GM12878 (cell line): ENCODE measurements around the gene SSTR1. TPM values are rescaled to one million over a fixed set of nuclear protein-coding genes. Genes with fewer than 3 reads are reported as not detected.

Experiments used
- ATAC-seq: fragments of 200-7000 bp; cut with Tn5 transposase; 3 replicates; pipeline ENCODE4 v1.9.1; 2020; ENCODE audit warnings: mild to moderate bottlenecking, moderate library complexity
- BruUV-seq: library from RNA; stranded (reverse); fragments of 400-500 nt; replicated peaks from 2 replicates; lab custom pipeline; 2021; lab: Mats Ljungman, UMichigan
- CTCF ChIA-PET: fragments of 300-600 bp; sonication (Branson Sonifier 250); formaldehyde crosslinking; extraction: SDS; loops from one replicate; lab custom pipeline; 2021; ENCODE audit warnings: inconsistent platforms; lab: Yijun Ruan, JAX
- POLR2A ChIA-PET: fragments of 350-600 bp; formaldehyde crosslinking; extraction: SDS; loops from one replicate; lab custom pipeline; 2021; ENCODE audit warnings: inconsistent platforms; lab: Charles Lee
- RAD21 ChIA-PET: fragments of 300-600 bp; sonication (Branson Sonifier 250); formaldehyde crosslinking; loops from one replicate; lab custom pipeline; 2023; ENCODE audit warnings: antibody characterized with exemption; ENCODE audit not compliant: unreplicated experiment; lab: Charles Lee
- SMC1A ChIA-PET: fragments of 300-600 bp; sonication (Branson Sonifier 250); formaldehyde crosslinking; loops from one replicate; lab custom pipeline; 2023; ENCODE audit not compliant: unreplicated experiment, uncharacterized antibody; lab: Charles Lee
- DNase-seq: peaks from one replicate; pipeline ENCODE4 v3.0.0-alpha.2; 2011; ENCODE audit warnings: low read depth, low spot score
- FAIRE-seq: peaks from 3 replicates; lab custom pipeline; 2011; peaks lifted over from hg19 to GRCh38; lab: Jason Lieb, UNC
- H2AFZ ChIP-seq: 2 replicates; pipeline ENCODE4 v1.6.0; 2011; ENCODE audit warnings: low read depth, low read length, control low read depth; ENCODE audit not compliant: control insufficient read depth
- H3K27ac ChIP-seq: 2 replicates; pipeline ENCODE4 v1.5.1; 2011; ENCODE audit warnings: control low read depth; ENCODE audit not compliant: control insufficient read depth, insufficient read depth
- H3K27me3 ChIP-seq, 2 experiments: replicated peaks in 1 of 2; 2 replicates each; pipeline versions ENCODE4 v1.6.0 to v1.6.1; 2011; ENCODE audit warnings: low read length in 1 of 2; ENCODE audit not compliant: control insufficient read depth in 2 of 2, insufficient read depth in 2 of 2
- H3K36me3 ChIP-seq, 2 experiments: 2 replicates each; pipeline ENCODE4 v1.5.1; 2011; ENCODE audit warnings: low read length in 1 of 2; ENCODE audit not compliant: control insufficient read depth in 2 of 2, insufficient read depth in 2 of 2
- H3K4me1 ChIP-seq: 2 replicates; pipeline ENCODE4 v1.6.1; 2011; ENCODE audit warnings: mild to moderate bottlenecking, low read length, moderate library complexity, mixed read lengths; ENCODE audit not compliant: control insufficient read depth, insufficient read depth
- H3K4me2 ChIP-seq: 2 replicates; pipeline ENCODE4 v1.6.0; 2011; ENCODE audit warnings: control low read depth; ENCODE audit not compliant: control insufficient read depth, insufficient read depth
- H3K4me3 ChIP-seq: fragments of 200-600 bp; sonication (generic); 2 replicates; pipeline ENCODE4 v1.5.1; 2016
- H3K79me2 ChIP-seq: 2 replicates; pipeline ENCODE4 v1.6.0; 2011; ENCODE audit warnings: low read length; ENCODE audit not compliant: control insufficient read depth, insufficient read depth
- H3K9ac ChIP-seq: 2 replicates; pipeline ENCODE4 v1.8.0; 2011; ENCODE audit warnings: low read length, control low read depth, mixed read lengths; ENCODE audit not compliant: control insufficient read depth, insufficient read depth
- H3K9me3 ChIP-seq: replicated peaks from 3 replicates; pipeline ENCODE4 v1.5.1; 2011; ENCODE audit warnings: mild to moderate bottlenecking, low read length; ENCODE audit not compliant: control insufficient read depth, insufficient read depth
- H4K20me1 ChIP-seq: 2 replicates; pipeline ENCODE4 v1.6.0; 2011; ENCODE audit not compliant: control insufficient read depth, insufficient read depth
- CEBPB ChIP-seq, 2 experiments: fragments of 150-350 bp in 1 of 2; IDR thresholded peaks; 2 replicates each; pipeline ENCODE4 v1.6.1; 2012 to 2014; ENCODE audit warnings: low read depth in 2 of 2, low read length in 2 of 2, borderline replicate concordance in 1 of 2, inconsistent platforms in 1 of 2
- CHD1 ChIP-seq: IDR thresholded peaks from 2 replicates; pipeline ENCODE4 v1.6.1; 2012; ENCODE audit warnings: low read depth, low read length, improper control_type of control experiment
- CHD4 ChIP-seq: fragments of 200-600 bp; sonication (generic); IDR thresholded peaks from 2 replicates; pipeline ENCODE4 v1.6.1; 2016; ENCODE audit warnings: mild to moderate bottlenecking
- FOXK2 ChIP-seq: fragments of 450-650 bp; IDR thresholded peaks from 2 replicates; pipeline ENCODE4 v1.6.1; 2017; ENCODE audit warnings: mild to moderate bottlenecking, moderate library complexity
- FOXM1 ChIP-seq: IDR thresholded peaks from 2 replicates; pipeline ENCODE4 v1.6.1; 2012; ENCODE audit warnings: low read depth, mild to moderate bottlenecking, inconsistent platforms, low read length, moderate library complexity
- KAT2A ChIP-seq: conservative IDR thresholded peaks from 2 replicates; pipeline ENCODE4 v1.6.1; 2011; ENCODE audit warnings: low read depth, low read length; ENCODE audit not compliant: control insufficient read depth
- POLR2A ChIP-seq: IDR thresholded peaks from 2 replicates; pipeline ENCODE4 v1.6.1; 2011; ENCODE audit warnings: low read depth, mild to moderate bottlenecking, low read length
- RB1 ChIP-seq: fragments of 450-650 bp; formaldehyde crosslinking; IDR thresholded peaks from 2 replicates; pipeline ENCODE4 v1.6.1; 2017; ENCODE audit warnings: mild to moderate bottlenecking, borderline replicate concordance
- SMAD1 ChIP-seq: fragments of 450-650 bp; IDR thresholded peaks from 2 replicates; pipeline ENCODE4 v1.6.1; 2018; ENCODE audit warnings: mild to moderate bottlenecking, low read depth; ENCODE audit not compliant: partially characterized antibody
- ZNF274 ChIP-seq: IDR thresholded peaks from one replicate; pipeline ENCODE4 v1.8.0; 2011; ENCODE audit not compliant: insufficient read length, insufficient read depth
- ZSCAN29 ChIP-seq: fragments of 450-650 bp; IDR thresholded peaks from 2 replicates; pipeline ENCODE4 v1.6.1; 2017; ENCODE audit warnings: mild to moderate bottlenecking, moderate library complexity
- ZZZ3 ChIP-seq: IDR thresholded peaks from 2 replicates; pipeline ENCODE4 v1.6.1; 2011; ENCODE audit warnings: low read depth; ENCODE audit not compliant: control insufficient read depth, insufficient read length
- WGBS: methylation state at CpG from one replicate; pipeline ENCODE4 v1.1.6; 2016; ENCODE audit warnings: low lambda C conversion rate; ENCODE audit not compliant: insufficient replicate concordance, insufficient coverage; ENCODE audit errors: missing lambda C conversion rate; 5-methylcytosine and 5-hydroxymethylcytosine counted together
- in situ Hi-C: fragments of 300-500 bp; cut with MboI; formaldehyde crosslinking; loops from 9 replicates; pipeline ENCODE4 v1.14.3; 2018; ENCODE audit warnings: mixed read lengths
- intact Hi-C: fragments of 100-400 bp; cut with micrococcal nuclease; formaldehyde crosslinking; loops from one replicate; pipeline ENCODE4 v1.14.2; 2022; ENCODE audit not compliant: unreplicated experiment
- polyA plus RNA-seq, 11 experiments: library from polyadenylated mRNA; depleted of rRNA in 4 of 11; unstranded in 6 of 11; stranded (reverse) in 5 of 11; fragments of >200 nt; fragmentation: Nextera tagmentation in 4 of 11; fragmentation: Illumina TruSeq in 1 of 11; extraction: Ambion mirVana in 4 of 11; extraction: Trizol in 1 of 11; gene quantifications; 1 replicate in 1 of 11; 2 replicates in 10 of 11; pipeline versions ENCODE4 v1.2.1 to v1.2.3, GENCODE V29; 2011 to 2016; ENCODE audit warnings: inconsistent platforms in 2 of 11, missing spikeins in 2 of 11, low read depth in 1 of 11
- total RNA-seq, 4 experiments: library from RNA; depleted of rRNA in 3 of 4; stranded (reverse); fragments of >200 nt in 3 of 4; fragmentation: Illumina TruSeq in 1 of 4; extraction: Trizol in 1 of 4; gene quantifications; 2 replicates each; pipeline versions ENCODE4 v1.2.1 to v1.2.3, GENCODE V29; 2013 to 2021
- TF ChIP-seq, protein P1 (sequence below): fragments of 450-650 bp; IDR thresholded peaks from 2 replicates; pipeline ENCODE4 v1.6.1; 2017; ENCODE audit warnings: antibody characterized with exemption, mild to moderate bottlenecking, moderate library complexity
- TF ChIP-seq, protein P2 (sequence below): fragments of 450-650 bp; IDR thresholded peaks from 2 replicates; pipeline ENCODE4 v1.6.1; 2017; ENCODE audit warnings: borderline replicate concordance
- TF ChIP-seq, protein P3 (sequence below): fragments of 150-350 bp; IDR thresholded peaks from 2 replicates; pipeline ENCODE4 v1.6.1; 2014; ENCODE audit warnings: mild to moderate bottlenecking, low read depth, low read length
- TF ChIP-seq, protein P4 (sequence below): fragments of 450-650 bp; IDR thresholded peaks from 2 replicates; pipeline ENCODE4 v1.6.1; 2016; ENCODE audit warnings: mild to moderate bottlenecking

SSTR1 gene
- total and polyA plus RNA-seq, 10 of the 15 experiments (the other 5 are each of a cell fraction or from before 2014, with no cell fraction given) = 0.01 to 0.05 TPM; not detected in 8

DNA sequence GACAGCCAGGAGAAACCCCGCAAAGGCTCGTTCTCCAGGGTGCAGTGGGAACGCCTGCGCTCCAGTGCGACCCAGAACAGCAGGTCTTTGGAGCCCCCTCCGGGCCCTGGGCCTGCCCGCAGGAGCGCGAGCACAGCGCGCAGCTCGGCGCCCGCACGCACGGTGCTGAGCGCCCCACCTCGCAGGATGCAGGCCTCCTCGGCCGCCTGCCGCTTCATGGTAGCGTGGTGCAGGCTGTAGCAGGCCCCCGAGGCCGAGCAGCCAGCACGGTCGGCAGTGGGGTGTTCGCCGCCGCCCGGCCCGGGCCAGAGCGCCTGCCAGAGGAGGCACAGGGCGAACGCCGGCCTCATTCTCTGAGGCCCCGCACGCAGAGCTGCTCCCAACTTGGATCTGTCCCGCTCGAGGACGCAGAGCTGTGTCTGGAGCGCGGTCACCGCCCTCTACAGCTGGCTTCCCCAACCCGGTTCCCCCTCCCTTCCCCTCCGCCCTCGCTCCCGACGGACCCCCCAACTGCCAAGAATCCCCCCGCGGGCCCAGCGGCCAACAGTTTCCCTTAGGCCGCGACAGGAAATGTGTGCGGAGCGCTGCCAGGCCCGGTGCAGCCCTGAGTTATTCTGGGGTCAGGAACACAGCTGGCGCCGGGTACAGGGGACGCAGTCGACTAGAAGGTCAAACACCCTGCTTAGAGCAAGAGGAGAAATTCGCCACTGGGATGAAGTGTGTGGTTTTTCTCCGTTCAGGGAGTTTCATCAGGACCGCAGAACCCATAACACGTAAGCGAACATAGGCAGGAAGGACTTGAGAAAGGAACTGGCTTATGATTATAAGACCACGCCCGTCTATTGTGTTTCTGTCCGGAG lies 48.2 kb downstream of the SSTR1 start, which contains the start of gene CLEC14A:
Gene CLEC14A (minus strand): TSS at position 421 of the 860 bp plus-strand sequence. CDS start 71 bp downstream, at position 350.
- Histone ChIP-seq H3K36me3 (no peaks in the 10 kb centered on the region), H3K4me2 (no peak within 1 kb of the TSS), H2AFZ (no peak within 1 kb of the TSS), H3K4me3 (no peak within 1 kb of the TSS), H4K20me1 (no peaks in the 10 kb centered on the region), H3K27ac (no peak within 1 kb of the TSS), H3K4me1 (no peaks in the 10 kb centered on the region), H3K9me3 (no peaks in the 10 kb centered on the region; the same call in 2 of the 3 replicates), H3K9ac (no peak within 1 kb of the TSS), H3K27me3 (no peaks in the 10 kb centered on the region), H3K79me2 (no peaks in the 10 kb centered on the region)
- 61% methylated on average over 56 of the region's 68 CpGs for WGBS
- TF ChIP-seq RB1 (no peak), ZSCAN29 (no peak), ZNF274 (no peak), ZZZ3 (no peak), SMAD1 (no peak), FOXK2 (no peak), CHD4 (no peak), CHD1 (no peak), KAT2A (no peak), CEBPB (IDR thresholded peaks at IDR 0.05; ENCODE audit: borderline replicate concordance in 1 of 2, low read depth in 2 of 2, low read length in 2 of 2) (no peak), FOXM1 (no peak), POLR2A (no peak)
- TF ChIP-seq, protein P1, sequence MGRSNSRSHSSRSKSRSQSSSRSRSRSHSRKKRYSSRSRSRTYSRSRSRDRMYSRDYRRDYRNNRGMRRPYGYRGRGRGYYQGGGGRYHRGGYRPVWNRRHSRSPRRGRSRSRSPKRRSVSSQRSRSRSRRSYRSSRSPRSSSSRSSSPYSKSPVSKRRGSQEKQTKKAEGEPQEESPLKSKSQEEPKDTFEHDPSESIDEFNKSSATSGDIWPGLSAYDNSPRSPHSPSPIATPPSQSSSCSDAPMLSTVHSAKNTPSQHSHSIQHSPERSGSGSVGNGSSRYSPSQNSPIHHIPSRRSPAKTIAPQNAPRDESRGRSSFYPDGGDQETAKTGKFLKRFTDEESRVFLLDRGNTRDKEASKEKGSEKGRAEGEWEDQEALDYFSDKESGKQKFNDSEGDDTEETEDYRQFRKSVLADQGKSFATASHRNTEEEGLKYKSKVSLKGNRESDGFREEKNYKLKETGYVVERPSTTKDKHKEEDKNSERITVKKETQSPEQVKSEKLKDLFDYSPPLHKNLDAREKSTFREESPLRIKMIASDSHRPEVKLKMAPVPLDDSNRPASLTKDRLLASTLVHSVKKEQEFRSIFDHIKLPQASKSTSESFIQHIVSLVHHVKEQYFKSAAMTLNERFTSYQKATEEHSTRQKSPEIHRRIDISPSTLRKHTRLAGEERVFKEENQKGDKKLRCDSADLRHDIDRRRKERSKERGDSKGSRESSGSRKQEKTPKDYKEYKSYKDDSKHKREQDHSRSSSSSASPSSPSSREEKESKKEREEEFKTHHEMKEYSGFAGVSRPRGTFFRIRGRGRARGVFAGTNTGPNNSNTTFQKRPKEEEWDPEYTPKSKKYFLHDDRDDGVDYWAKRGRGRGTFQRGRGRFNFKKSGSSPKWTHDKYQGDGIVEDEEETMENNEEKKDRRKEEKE = no peak
- TF ChIP-seq, protein P2, sequence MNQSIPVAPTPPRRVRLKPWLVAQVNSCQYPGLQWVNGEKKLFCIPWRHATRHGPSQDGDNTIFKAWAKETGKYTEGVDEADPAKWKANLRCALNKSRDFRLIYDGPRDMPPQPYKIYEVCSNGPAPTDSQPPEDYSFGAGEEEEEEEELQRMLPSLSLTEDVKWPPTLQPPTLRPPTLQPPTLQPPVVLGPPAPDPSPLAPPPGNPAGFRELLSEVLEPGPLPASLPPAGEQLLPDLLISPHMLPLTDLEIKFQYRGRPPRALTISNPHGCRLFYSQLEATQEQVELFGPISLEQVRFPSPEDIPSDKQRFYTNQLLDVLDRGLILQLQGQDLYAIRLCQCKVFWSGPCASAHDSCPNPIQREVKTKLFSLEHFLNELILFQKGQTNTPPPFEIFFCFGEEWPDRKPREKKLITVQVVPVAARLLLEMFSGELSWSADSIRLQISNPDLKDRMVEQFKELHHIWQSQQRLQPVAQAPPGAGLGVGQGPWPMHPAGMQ = no peak
- TF ChIP-seq, protein P3, sequence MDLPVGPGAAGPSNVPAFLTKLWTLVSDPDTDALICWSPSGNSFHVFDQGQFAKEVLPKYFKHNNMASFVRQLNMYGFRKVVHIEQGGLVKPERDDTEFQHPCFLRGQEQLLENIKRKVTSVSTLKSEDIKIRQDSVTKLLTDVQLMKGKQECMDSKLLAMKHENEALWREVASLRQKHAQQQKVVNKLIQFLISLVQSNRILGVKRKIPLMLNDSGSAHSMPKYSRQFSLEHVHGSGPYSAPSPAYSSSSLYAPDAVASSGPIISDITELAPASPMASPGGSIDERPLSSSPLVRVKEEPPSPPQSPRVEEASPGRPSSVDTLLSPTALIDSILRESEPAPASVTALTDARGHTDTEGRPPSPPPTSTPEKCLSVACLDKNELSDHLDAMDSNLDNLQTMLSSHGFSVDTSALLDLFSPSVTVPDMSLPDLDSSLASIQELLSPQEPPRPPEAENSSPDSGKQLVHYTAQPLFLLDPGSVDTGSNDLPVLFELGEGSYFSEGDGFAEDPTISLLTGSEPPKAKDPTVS = no peak
- TF ChIP-seq, protein P4, sequence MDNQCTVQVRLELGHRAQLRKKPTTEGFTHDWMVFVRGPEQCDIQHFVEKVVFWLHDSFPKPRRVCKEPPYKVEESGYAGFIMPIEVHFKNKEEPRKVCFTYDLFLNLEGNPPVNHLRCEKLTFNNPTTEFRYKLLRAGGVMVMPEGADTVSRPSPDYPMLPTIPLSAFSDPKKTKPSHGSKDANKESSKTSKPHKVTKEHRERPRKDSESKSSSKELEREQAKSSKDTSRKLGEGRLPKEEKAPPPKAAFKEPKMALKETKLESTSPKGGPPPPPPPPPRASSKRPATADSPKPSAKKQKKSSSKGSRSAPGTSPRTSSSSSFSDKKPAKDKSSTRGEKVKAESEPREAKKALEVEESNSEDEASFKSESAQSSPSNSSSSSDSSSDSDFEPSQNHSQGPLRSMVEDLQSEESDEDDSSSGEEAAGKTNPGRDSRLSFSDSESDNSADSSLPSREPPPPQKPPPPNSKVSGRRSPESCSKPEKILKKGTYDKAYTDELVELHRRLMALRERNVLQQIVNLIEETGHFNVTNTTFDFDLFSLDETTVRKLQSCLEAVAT = no peak
- ChIA-PET SMC1A (no interaction called here), RAD21 (no interaction called here), POLR2A (no interaction called here), CTCF (no interaction called here)
- FAIRE-seq (no peak), ATAC-seq (no peak), DNase-seq (no peak)
- BruUV-seq = no TSS peak
- intact Hi-C loops = no loop called here
- in situ Hi-C loops = no loop called here
